Adrenal gland (tissue), 19 donors: ENCODE measurements around the gene SART3. TPM values are rescaled to one million over a fixed set of nuclear protein-coding genes. Genes with fewer than 3 reads are reported as not detected.

ENCODE experiments used
- DNase-seq, 7 donors: peaks; one replicate each; pipeline ENCODE4 v3.0.0-alpha.2; 2019 to 2020
- H3K27ac ChIP-seq, 5 donors: fragments of 200-600 bp; sonication (generic) in 4 of 5; 1 replicate in 3 of 5; 2 replicates in 2 of 5; pipeline versions ENCODE4 v1.5.1 to v1.8.0; 2016 to 2020; ENCODE audit warnings: mild to moderate bottlenecking in 1 of 5
- H3K27me3 ChIP-seq: fragments of 200-600 bp; 2 replicates; pipeline ENCODE4 v1.8.0; 2021
- H3K36me3 ChIP-seq, 2 donors: fragments of 200-600 bp; replicated peaks in 1 of 2; 1 replicate in 1 of 2; 2 replicates in 1 of 2; pipeline versions ENCODE4 v1.5.1 to v1.8.0; 2018 to 2022
- H3K4me1 ChIP-seq, 2 donors: fragments of 200-600 bp; replicated peaks in 1 of 2; 1 replicate in 1 of 2; 2 replicates in 1 of 2; pipeline versions ENCODE4 v1.5.1 to v1.8.0; 2018 to 2021
- H3K4me3 ChIP-seq, 4 donors: fragments of 200-600 bp; sonication (generic) in 3 of 4; one replicate each; pipeline ENCODE4 v1.5.1; 2016 to 2018
- H3K9me3 ChIP-seq, 3 donors: fragments of 200-600 bp; sonication (generic) in 1 of 3; replicated peaks in 1 of 3; 1 replicate in 2 of 3; 2 replicates in 1 of 3; pipeline versions ENCODE4 v1.5.1 to v1.8.0; 2016 to 2021
- POLR2A ChIP-seq, 2 donors: fragments of 450-650 bp; IDR thresholded peaks; one replicate each; pipeline ENCODE4 v1.6.1; 2017; ENCODE audit warnings: antibody characterized with exemption in 2 of 2, mild to moderate bottlenecking in 2 of 2, moderate library complexity in 1 of 2
- WGBS, 4 donors: extraction: QIAGEN DNeasy Blood & Tissue Kit in 2 of 4; methylation state at CpG; one replicate each; pipeline versions ENCODE4 v1.1.5 to v1.1.7; 2013 to 2017; 5-methylcytosine and 5-hydroxymethylcytosine counted together
- intact Hi-C, 2 donors: fragments of 100-400 bp; cut with DNase I; formaldehyde crosslinking; loops; one replicate each; pipeline versions ENCODE4 v1.14.1 to v1.15.0; 2022 to 2023
- long read RNA-seq, 10 donors: library from polyadenylated mRNA in 3 of 10; unstranded in 2 of 10; stranded (forward) in 1 of 10; transcript quantifications; one replicate each; pipeline ENCODE4 v2.0.0 and lab custom pipeline, GENCODE V29; 2021 to 2026
- polyA plus RNA-seq, 3 donors: library from polyadenylated mRNA; stranded (reverse); fragments of 200-250 nt in 2 of 3; fragments of 350-450 nt in 1 of 3; fragmentation: Illumina TruSeq in 1 of 3; extraction: RNeasy Lipid Tissue Mini Kit (QIAGEN cat#74804) in 1 of 3; gene quantifications; one replicate each; pipeline ENCODE4 v1.2.3, GENCODE V29; 2013 to 2014
- total RNA-seq, 9 donors: library from RNA; depleted of rRNA in 4 of 9; stranded (reverse); fragments of >200 nt in 4 of 9; fragments of 120-200 nt in 1 of 9; fragmentation: NEBNext Ultra II Directional in 1 of 9; extraction: Animal tissue kit (Norgen Biotek cat#: 25700) in 1 of 9; gene quantifications; one replicate each; pipeline versions ENCODE4 v1.1.0 to v1.2.4, GENCODE V29; 2013 to 2023
- TF ChIP-seq, protein P1 (sequence below), 6 experiments: fragments of 450-650 bp in 4 of 6; fragments of 200-600 bp in 2 of 6; sonication (generic) in 1 of 6; IDR thresholded peaks; 1 replicate in 5 of 6; 2 replicates in 1 of 6; pipeline versions ENCODE4 v1.5.1 to v1.8.0; 2016 to 2021; ENCODE audit warnings: antibody characterized with exemption in 6 of 6, mild to moderate bottlenecking in 2 of 6, moderate library complexity in 1 of 6
- donor health status: healthy with polysubstance abuse.
- donor health status: Bipolar disorder and iron deficiency.
- donor health status: DM: yes; HTN: yes; CAD: no.
- donor health status: DM: no; HTN: no; CAD: no.
- donor health status: DM: no; HTN: no; CAD: no.
- donor health status: DM: yes; HTN: yes; CAD: no.

The SART3 gene, protein sequence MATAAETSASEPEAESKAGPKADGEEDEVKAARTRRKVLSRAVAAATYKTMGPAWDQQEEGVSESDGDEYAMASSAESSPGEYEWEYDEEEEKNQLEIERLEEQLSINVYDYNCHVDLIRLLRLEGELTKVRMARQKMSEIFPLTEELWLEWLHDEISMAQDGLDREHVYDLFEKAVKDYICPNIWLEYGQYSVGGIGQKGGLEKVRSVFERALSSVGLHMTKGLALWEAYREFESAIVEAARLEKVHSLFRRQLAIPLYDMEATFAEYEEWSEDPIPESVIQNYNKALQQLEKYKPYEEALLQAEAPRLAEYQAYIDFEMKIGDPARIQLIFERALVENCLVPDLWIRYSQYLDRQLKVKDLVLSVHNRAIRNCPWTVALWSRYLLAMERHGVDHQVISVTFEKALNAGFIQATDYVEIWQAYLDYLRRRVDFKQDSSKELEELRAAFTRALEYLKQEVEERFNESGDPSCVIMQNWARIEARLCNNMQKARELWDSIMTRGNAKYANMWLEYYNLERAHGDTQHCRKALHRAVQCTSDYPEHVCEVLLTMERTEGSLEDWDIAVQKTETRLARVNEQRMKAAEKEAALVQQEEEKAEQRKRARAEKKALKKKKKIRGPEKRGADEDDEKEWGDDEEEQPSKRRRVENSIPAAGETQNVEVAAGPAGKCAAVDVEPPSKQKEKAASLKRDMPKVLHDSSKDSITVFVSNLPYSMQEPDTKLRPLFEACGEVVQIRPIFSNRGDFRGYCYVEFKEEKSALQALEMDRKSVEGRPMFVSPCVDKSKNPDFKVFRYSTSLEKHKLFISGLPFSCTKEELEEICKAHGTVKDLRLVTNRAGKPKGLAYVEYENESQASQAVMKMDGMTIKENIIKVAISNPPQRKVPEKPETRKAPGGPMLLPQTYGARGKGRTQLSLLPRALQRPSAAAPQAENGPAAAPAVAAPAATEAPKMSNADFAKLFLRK
- total RNA-seq (10 to 100 TPM; 34.2 to 79.3 (median 50.0) TPM), polyA plus RNA-seq (10 to 100 TPM; 27.5 to 30.8 (median 30.1) TPM)
- long read RNA-seq, donor 1, full-length matches to known transcripts, result 2 of 2 reads
- long read RNA-seq, donor 1, partial matches to known transcripts, result 0 of 2 reads
- long read RNA-seq, donor 1, other reads (novel, unspliced or antisense), result 0 of 2 reads
- long read RNA-seq, donor 2, full-length matches to known transcripts, result 1 of 330 reads
- long read RNA-seq, donor 2, partial matches to known transcripts, result 329 of 330 reads
- long read RNA-seq, donor 2, other reads (novel, unspliced or antisense), result 0 of 330 reads
- long read RNA-seq, donor 3, partial matches to known transcripts, result 0 of 1 reads
- long read RNA-seq, donor 3, other reads (novel, unspliced or antisense), result 0 of 1 reads
- long read RNA-seq, donor 4, partial matches to known transcripts, result 8 of 10 reads
- long read RNA-seq, donor 4, other reads (novel, unspliced or antisense), result 2 of 10 reads
- long read RNA-seq, donor 5, full-length matches to known transcripts, result 47 of 58 reads
- long read RNA-seq, donor 5, partial matches to known transcripts, result 4 of 58 reads
- long read RNA-seq, donor 5, other reads (novel, unspliced or antisense), result 7 of 58 reads
- long read RNA-seq, donor 6, full-length matches to known transcripts, result 3 of 19 reads
- long read RNA-seq, donor 6, partial matches to known transcripts, result 13 of 19 reads
- long read RNA-seq, donor 6, other reads (novel, unspliced or antisense), result 3 of 19 reads
- long read RNA-seq, donor 7, result 0 reads
- long read RNA-seq, donor 8, full-length matches to known transcripts, result 1 of 550 reads
- long read RNA-seq, donor 8, partial matches to known transcripts, result 539 of 550 reads
- long read RNA-seq, donor 8, other reads (novel, unspliced or antisense), result 10 of 550 reads
- long read RNA-seq, donor 9, partial matches to known transcripts, result 187 of 530 reads
- long read RNA-seq, donor 9, other reads (novel, unspliced or antisense), result 341 of 530 reads
- long read RNA-seq, donor 10, full-length matches to known transcripts, result 1 of 1 reads
- long read RNA-seq, donor 10, partial matches to known transcripts, result 0 of 1 reads
- long read RNA-seq, donor 10, other reads (novel, unspliced or antisense), result 0 of 1 reads

GRCh38 chr12:108560752-108561719 lies at the start of gene SART3:
SART3 (minus strand) TSS chr12:108561173; CDS start chr12:108561154, 19 bp downstream.
- Histone ChIP-seq H3K9me3 (no peaks in the 10 kb centered on the region), H3K27me3 (no peaks in the 10 kb centered on the region), H3K36me3 (peaks cover 0 to 21% of the 10 kb centered on the region in 2 donors), H3K4me1 (peaks cover 20 to 68% of the 10 kb centered on the region in 2 donors), H3K27ac (peak within 1 kb of the TSS; percentile 90 to 98 (median 94)), H3K4me3 (peak within 1 kb of the TSS; percentile 71 to 97 (median 83))
- TF ChIP-seq, protein P1, sequence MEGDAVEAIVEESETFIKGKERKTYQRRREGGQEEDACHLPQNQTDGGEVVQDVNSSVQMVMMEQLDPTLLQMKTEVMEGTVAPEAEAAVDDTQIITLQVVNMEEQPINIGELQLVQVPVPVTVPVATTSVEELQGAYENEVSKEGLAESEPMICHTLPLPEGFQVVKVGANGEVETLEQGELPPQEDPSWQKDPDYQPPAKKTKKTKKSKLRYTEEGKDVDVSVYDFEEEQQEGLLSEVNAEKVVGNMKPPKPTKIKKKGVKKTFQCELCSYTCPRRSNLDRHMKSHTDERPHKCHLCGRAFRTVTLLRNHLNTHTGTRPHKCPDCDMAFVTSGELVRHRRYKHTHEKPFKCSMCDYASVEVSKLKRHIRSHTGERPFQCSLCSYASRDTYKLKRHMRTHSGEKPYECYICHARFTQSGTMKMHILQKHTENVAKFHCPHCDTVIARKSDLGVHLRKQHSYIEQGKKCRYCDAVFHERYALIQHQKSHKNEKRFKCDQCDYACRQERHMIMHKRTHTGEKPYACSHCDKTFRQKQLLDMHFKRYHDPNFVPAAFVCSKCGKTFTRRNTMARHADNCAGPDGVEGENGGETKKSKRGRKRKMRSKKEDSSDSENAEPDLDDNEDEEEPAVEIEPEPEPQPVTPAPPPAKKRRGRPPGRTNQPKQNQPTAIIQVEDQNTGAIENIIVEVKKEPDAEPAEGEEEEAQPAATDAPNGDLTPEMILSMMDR (IDR thresholded peaks at IDR 0.05), result no peak
- peak; percentile 37 to 52 for TF ChIP-seq POLR2A (IDR thresholded peaks at IDR 0.05)
- 0 to 1% (median 0%) methylated on average over 49 to 57 of the region's 57 CpGs for WGBS, 4 donors
- peak; percentile 77 to 83 (median 79) for DNase-seq
- intact Hi-C loops, result loop anchor here in 1 of 2 donors (10.0 kb wide), 1 partner anchor 234 kb away; no protein-coding TSS in a partner anchor

GRCh38 chr12:108610336-108610815 lies 49.4 kb upstream of the SART3 start:
- intact Hi-C loops, result loop anchor here in 1 of 2 donors (10.0 kb wide), 1 partner anchor 96 kb away; the partner anchor contains the start of gene FICD
- Histone ChIP-seq H3K27me3 (no peaks in the 10 kb centered on the region), H3K36me3 (no peaks in the 10 kb centered on the region), H3K4me1 (peaks cover 4 to 22% of the 10 kb centered on the region in 2 donors), H3K9me3 (no peaks in the 10 kb centered on the region), H3K4me3 (no peak overlapping the region), H3K27ac (no peak overlapping the region)
- no peak for DNase-seq
- TF ChIP-seq, protein P1 (IDR thresholded peaks at IDR 0.05), result no peak
- TF ChIP-seq POLR2A (IDR thresholded peaks at IDR 0.05), result no peak
- WGBS, 4 donors, result 86 to 92% (median 90%) methylated on average over 6 to 8 of the region's 8 CpGs
